ENCODE data around the gene HSPB7.

- TF ChIP-seq EZH2 (IDR thresholded peaks at IDR 0.05) (no peak), CTCF (IDR thresholded peaks at IDR 0.05) (no peak), EZH2phosphoT487 (IDR thresholded peaks at IDR 0.05) (no peak)
Measured at GRCh38 chr1:15997076-15997585, 20.7 kb downstream of the HSPB7 start.
